ENCODE results near the gene VWC2L.

VWC2L gene

GRCh38 chr2:214529514-214529913 lies 118.7 kb downstream of the VWC2L start:
- Histone ChIP-seq H3K9me3 (ENCODE audit: control insufficient read depth, insufficient read depth, low read length) (no peaks in the 10 kb centered on the region), H3K4me1 (ENCODE audit: control insufficient read depth, low read length) (no peaks in the 10 kb centered on the region), H4K20me1 (ENCODE audit: control insufficient read depth, insufficient read depth, low read depth, low read length) (no peaks in the 10 kb centered on the region), H3K4me2 (ENCODE audit: low read length) (no peak overlapping the region), H3K27ac (ENCODE audit: low read depth, low read length) (no peak overlapping the region), H3F3A (ENCODE audit: control insufficient read depth, insufficient read depth) (no peaks in the 10 kb centered on the region), H3K9me2 (replicated peaks; ENCODE audit: control insufficient read depth, low read length) (no peaks in the 10 kb centered on the region), H3K27me3 (ENCODE audit: control insufficient read depth, low read length) (no peaks in the 10 kb centered on the region), H3K36me3 (ENCODE audit: control insufficient read depth, low read length) (no peaks in the 10 kb centered on the region), H3K4me3 (ENCODE audit: low read length) (no peak overlapping the region), H3K79me2 (ENCODE audit: control insufficient read depth, low read length) (no peaks in the 10 kb centered on the region)
- TF ChIP-seq CTCF (IDR thresholded peaks at IDR 0.05; ENCODE audit: low read depth, low read length, poor library complexity, severe bottlenecking) (no peak), EZH2phosphoT487 (IDR thresholded peaks at IDR 0.05; ENCODE audit: borderline replicate concordance, low read length) (no peak)

DNA sequence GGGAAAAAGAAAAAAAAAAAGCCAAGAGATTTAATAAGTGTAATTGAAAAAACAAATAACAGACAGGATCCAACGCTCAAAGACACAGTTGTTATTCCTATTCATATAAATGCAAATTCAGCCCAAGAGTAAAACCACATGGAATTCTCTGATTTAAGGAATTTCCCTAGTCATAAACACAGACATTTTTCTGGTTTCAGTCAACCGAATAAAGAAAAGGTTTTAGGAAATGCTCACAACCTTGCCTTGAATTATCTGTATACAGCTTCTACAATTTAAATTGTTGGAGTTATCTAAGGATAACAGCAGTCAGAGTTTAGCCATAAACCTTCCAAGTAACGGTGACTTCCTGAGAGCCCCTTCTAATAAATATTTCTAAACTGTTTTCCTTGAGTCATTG lies 122.7 kb downstream of the VWC2L start:
- no peak overlapping the region for H3K27ac ChIP-seq (ENCODE audit: low read depth, low read length)
- no peak overlapping the region for H3K4me3 ChIP-seq (ENCODE audit: low read length)
- no peaks in the 10 kb centered on the region for H3K9me2 ChIP-seq (replicated peaks; ENCODE audit: control insufficient read depth, low read length)
- no peaks in the 10 kb centered on the region for H3K4me1 ChIP-seq (ENCODE audit: control insufficient read depth, low read length)
- no peaks in the 10 kb centered on the region for H3K36me3 ChIP-seq (ENCODE audit: control insufficient read depth, low read length)
- H3F3A ChIP-seq (ENCODE audit: control insufficient read depth, insufficient read depth): no peaks in the 10 kb centered on the region
- no peaks in the 10 kb centered on the region for H3K27me3 ChIP-seq (ENCODE audit: control insufficient read depth, low read length)
- TF ChIP-seq CTCF (IDR thresholded peaks at IDR 0.05; ENCODE audit: low read depth, low read length, poor library complexity, severe bottlenecking) (no peak), EZH2phosphoT487 (IDR thresholded peaks at IDR 0.05; ENCODE audit: borderline replicate concordance, low read length) (no peak)
- no peak overlapping the region for H3K4me2 ChIP-seq (ENCODE audit: low read length)
- H4K20me1 ChIP-seq (ENCODE audit: control insufficient read depth, insufficient read depth, low read depth, low read length): no peaks in the 10 kb centered on the region
- no peaks in the 10 kb centered on the region for H3K79me2 ChIP-seq (ENCODE audit: control insufficient read depth, low read length)
- no peaks in the 10 kb centered on the region for H3K9me3 ChIP-seq (ENCODE audit: control insufficient read depth, insufficient read depth, low read length)

- TF ChIP-seq CTCF (IDR thresholded peaks at IDR 0.05; ENCODE audit: low read depth, low read length, poor library complexity, severe bottlenecking) (no peak), EZH2phosphoT487 (IDR thresholded peaks at IDR 0.05; ENCODE audit: borderline replicate concordance, low read length) (no peak)
- H3K79me2 ChIP-seq (ENCODE audit: control insufficient read depth, low read length): no peaks in the 10 kb centered on the region
- no peak overlapping the region for H3K4me3 ChIP-seq (ENCODE audit: low read length)
- no peaks in the 10 kb centered on the region for H3K36me3 ChIP-seq (ENCODE audit: control insufficient read depth, low read length)
- no peaks in the 10 kb centered on the region for H3K27me3 ChIP-seq (ENCODE audit: control insufficient read depth, low read length)
- H4K20me1 ChIP-seq (ENCODE audit: control insufficient read depth, insufficient read depth, low read depth, low read length): no peaks in the 10 kb centered on the region
- no peak overlapping the region for H3K27ac ChIP-seq (ENCODE audit: low read depth, low read length)
- no peaks in the 10 kb centered on the region for H3F3A ChIP-seq (ENCODE audit: control insufficient read depth, insufficient read depth)
- H3K9me2 ChIP-seq (replicated peaks; ENCODE audit: control insufficient read depth, low read length): no peaks in the 10 kb centered on the region
- H3K9me3 ChIP-seq (ENCODE audit: control insufficient read depth, insufficient read depth, low read length): no peaks in the 10 kb centered on the region
- H3K4me1 ChIP-seq (ENCODE audit: control insufficient read depth, low read length): no peaks in the 10 kb centered on the region
- H3K4me2 ChIP-seq (ENCODE audit: low read length): no peak overlapping the region
These were observed 125.8 kb downstream of the VWC2L start for GRCh38 chr2:214536625-214537024.

GRCh38 chr2:214537929-214538328 lies 127.1 kb downstream of the VWC2L start:
- Histone ChIP-seq H3K4me3 (ENCODE audit: low read length) (no peak overlapping the region), H3F3A (ENCODE audit: control insufficient read depth, insufficient read depth) (no peaks in the 10 kb centered on the region)

More at GRCh38 chr2:214537929-214538328, 127.1 kb downstream of the VWC2L start:
- Histone ChIP-seq H3K9me3 (ENCODE audit: control insufficient read depth, insufficient read depth, low read length) (no peaks in the 10 kb centered on the region), H4K20me1 (ENCODE audit: control insufficient read depth, insufficient read depth, low read depth, low read length) (no peaks in the 10 kb centered on the region), H3K27me3 (ENCODE audit: control insufficient read depth, low read length) (no peaks in the 10 kb centered on the region), H3K36me3 (ENCODE audit: control insufficient read depth, low read length) (no peaks in the 10 kb centered on the region), H3K27ac (ENCODE audit: low read depth, low read length) (no peak overlapping the region), H3K9me2 (replicated peaks; ENCODE audit: control insufficient read depth, low read length) (no peaks in the 10 kb centered on the region), H3K4me1 (ENCODE audit: control insufficient read depth, low read length) (no peaks in the 10 kb centered on the region), H3K79me2 (ENCODE audit: control insufficient read depth, low read length) (no peaks in the 10 kb centered on the region), H3K4me2 (ENCODE audit: low read length) (no peak overlapping the region)
- no peak for TF ChIP-seq EZH2phosphoT487 (IDR thresholded peaks at IDR 0.05; ENCODE audit: borderline replicate concordance, low read length)
- TF ChIP-seq CTCF (IDR thresholded peaks at IDR 0.05; ENCODE audit: low read depth, low read length, poor library complexity, severe bottlenecking): no peak
